Measurements from ENCODE around the gene EME1.

EME1 gene

GRCh38 chr17:50371526-50371925 is 1.5 kb upstream of the EME1 start:
- Histone ChIP-seq H3K36me3 (ENCODE audit: insufficient read depth, low read length) (peaks cover 66% of the 10 kb centered on the region), H3K27ac (ENCODE audit: low read length) (peak overlapping the region; percentile 97), H3K4me3 (ENCODE audit: low read depth in 1 of 2, low read length in 2 of 2) (peak overlapping the region in 1 of 2 experiments; percentile 78; a peak in 2 of 4 replicates), H3K9me3 (ENCODE audit: insufficient read depth, low read length, severe bottlenecking) (no peaks in the 10 kb centered on the region), H4K20me1 (ENCODE audit: insufficient read depth, low read length) (peaks cover 10% of the 10 kb centered on the region; the same call in 1 of the 2 replicates), H3K27me3 (ENCODE audit: insufficient read depth, low read length, poor library complexity) (no peaks in the 10 kb centered on the region), H2AFZ (ENCODE audit: low read depth, low read length) (no peak overlapping the region), H3K4me1 (ENCODE audit: insufficient read depth, low read length) (peaks cover 34% of the 10 kb centered on the region), H3K4me2 (ENCODE audit: insufficient read depth, low read length) (peak overlapping the region; percentile 67), H3K79me2 (ENCODE audit: insufficient read depth, low read length) (peaks cover 44% of the 10 kb centered on the region), H3K9ac (ENCODE audit: low read depth, low read length) (peak overlapping the region; percentile 88)
- DNase-seq (no peak), ATAC-seq (ENCODE audit: insufficient read depth, low read depth) (no peak)
- TF ChIP-seq EZH2 (IDR thresholded peaks at IDR 0.05; ENCODE audit: borderline replicate concordance, low read depth, low read length, severe bottlenecking), result no peak
- TF ChIP-seq CTCF (IDR thresholded peaks at IDR 0.05; ENCODE audit: borderline replicate concordance, extremely low read depth, low read length, poor library complexity, severe bottlenecking), result no peak

- Histone ChIP-seq H3K36me3 (ENCODE audit: insufficient read depth, low read length) (peaks cover 64% of the 10 kb centered on the region), H3K4me1 (ENCODE audit: insufficient read depth, low read length) (peaks cover 36% of the 10 kb centered on the region), H3K27me3 (ENCODE audit: insufficient read depth, low read length, poor library complexity) (no peaks in the 10 kb centered on the region), H3K27ac (ENCODE audit: low read length) (peak overlapping the region; percentile 97), H3K9me3 (ENCODE audit: insufficient read depth, low read length, severe bottlenecking) (no peaks in the 10 kb centered on the region), H3K79me2 (ENCODE audit: insufficient read depth, low read length) (peaks cover 44% of the 10 kb centered on the region), H2AFZ (ENCODE audit: low read depth, low read length) (peak overlapping the region; percentile 96), H3K4me2 (ENCODE audit: insufficient read depth, low read length) (peak overlapping the region; percentile 67), H3K4me3 (ENCODE audit: low read depth in 1 of 2, low read length in 2 of 2) (peak overlapping the region; percentile 71 to 78), H3K9ac (ENCODE audit: low read depth, low read length) (peak overlapping the region; percentile 88), H4K20me1 (ENCODE audit: insufficient read depth, low read length) (peaks cover 9% of the 10 kb centered on the region; the same call in 1 of the 2 replicates)
- no peak for DNase-seq
- no peak for ATAC-seq (ENCODE audit: insufficient read depth, low read depth)
- TF ChIP-seq CTCF (IDR thresholded peaks at IDR 0.05; ENCODE audit: borderline replicate concordance, extremely low read depth, low read length, poor library complexity, severe bottlenecking), result no peak
- TF ChIP-seq EZH2 (IDR thresholded peaks at IDR 0.05; ENCODE audit: borderline replicate concordance, low read depth, low read length, severe bottlenecking), result no peak
These were observed 739 bp upstream of the EME1 start for GRCh38 chr17:50372222-50372757.

GRCh38 chr17:50373705-50374104 is 676 bp downstream of the EME1 start:
- no peaks in the 10 kb centered on the region for H3K27me3 ChIP-seq (ENCODE audit: insufficient read depth, low read length, poor library complexity)
- H3K9ac ChIP-seq (ENCODE audit: low read depth, low read length), result peak overlapping the region; percentile 88
- H4K20me1 ChIP-seq (ENCODE audit: insufficient read depth, low read length), result peaks cover 6% of the 10 kb centered on the region; the same call in 1 of the 2 replicates
- peaks cover 36% of the 10 kb centered on the region for H3K4me1 ChIP-seq (ENCODE audit: insufficient read depth, low read length)
- peaks cover 44% of the 10 kb centered on the region for H3K79me2 ChIP-seq (ENCODE audit: insufficient read depth, low read length)
- H3K27ac ChIP-seq (ENCODE audit: low read length), result peak overlapping the region; percentile 97
- H3K4me3 ChIP-seq (ENCODE audit: low read depth in 1 of 2, low read length in 2 of 2), result peak overlapping the region; percentile 71 to 78
- no peak for ATAC-seq (ENCODE audit: insufficient read depth, low read depth)
- TF ChIP-seq EZH2 (IDR thresholded peaks at IDR 0.05; ENCODE audit: borderline replicate concordance, low read depth, low read length, severe bottlenecking) (no peak), CTCF (IDR thresholded peaks at IDR 0.05; ENCODE audit: borderline replicate concordance, extremely low read depth, low read length, poor library complexity, severe bottlenecking) (no peak)
- no peak for DNase-seq
- H3K36me3 ChIP-seq (ENCODE audit: insufficient read depth, low read length), result peaks cover 59% of the 10 kb centered on the region
- H3K4me2 ChIP-seq (ENCODE audit: insufficient read depth, low read length), result peak overlapping the region; percentile 67
- H2AFZ ChIP-seq (ENCODE audit: low read depth, low read length), result peak overlapping the region; percentile 96
- no peaks in the 10 kb centered on the region for H3K9me3 ChIP-seq (ENCODE audit: insufficient read depth, low read length, severe bottlenecking)

All from DND-41 (cell line).